ENCODE measurements around the gene THBS2.
"Not testable (repeated sequence)": the region's sequence is repeated elsewhere in the genome, so short reads cannot be mapped to it uniquely, and the experiment has no call there.

The THBS2 gene

GRCh38 chr6:169253337-169254238 is at the start of gene THBS2:
Gene THBS2 (minus strand): TSS chr6:169253846. CDS start chr6:169250784, 3,062 bp downstream.
- peak; percentile 64 for DNase-seq (ENCODE audit: low read depth, low spot score)

GRCh38 chr6:169302716-169303115 is 49.1 kb upstream of the THBS2 start:
- DNase-seq (ENCODE audit: low read depth, low spot score): no peak

- DNase-seq (ENCODE audit: low read depth, low spot score): no peak
Measured at GRCh38 chr6:169302255-169302654, 48.6 kb upstream of the THBS2 start.

- no peak for DNase-seq (ENCODE audit: low read depth, low spot score)
Measured at GRCh38 chr6:169300916-169301315, 47.3 kb upstream of the THBS2 start.

- DNase-seq (ENCODE audit: low read depth, low spot score): not testable (repeated sequence)
Measured at GRCh38 chr6:169298626-169299025, 45.0 kb upstream of the THBS2 start.

- no peak for DNase-seq (ENCODE audit: low read depth, low spot score)
Measured at GRCh38 chr6:169296622-169297021, 43.0 kb upstream of the THBS2 start.

GRCh38 chr6:169296170-169296569 is 42.5 kb upstream of the THBS2 start:
- no peak for DNase-seq (ENCODE audit: low read depth, low spot score)

- DNase-seq (ENCODE audit: low read depth, low spot score): no peak
Measured at GRCh38 chr6:169293196-169293595, 39.5 kb upstream of the THBS2 start.

- DNase-seq (ENCODE audit: low read depth, low spot score): peak; percentile 48
Measured at GRCh38 chr6:169292338-169293124, 38.9 kb upstream of the THBS2 start.

- no peak for DNase-seq (ENCODE audit: low read depth, low spot score)
Measured at GRCh38 chr6:169291646-169292337, 38.1 kb upstream of the THBS2 start.

GRCh38 chr6:169291148-169291547 is 37.5 kb upstream of the THBS2 start:
- no peak for DNase-seq (ENCODE audit: low read depth, low spot score)

- DNase-seq (ENCODE audit: low read depth, low spot score): peak; percentile 49
Measured at GRCh38 chr6:169289619-169290339, 36.1 kb upstream of the THBS2 start.

- DNase-seq (ENCODE audit: low read depth, low spot score): no peak
Measured at GRCh38 chr6:169289257-169289618, 35.6 kb upstream of the THBS2 start.

- no peak for DNase-seq (ENCODE audit: low read depth, low spot score)
Measured at GRCh38 chr6:169288591-169288990, 34.9 kb upstream of the THBS2 start.

- no peak for DNase-seq (ENCODE audit: low read depth, low spot score)
Measured at GRCh38 chr6:169287675-169288074, 34.0 kb upstream of the THBS2 start.

- DNase-seq (ENCODE audit: low read depth, low spot score): no peak
Measured at GRCh38 chr6:169286961-169287360, 33.3 kb upstream of the THBS2 start.

GRCh38 chr6:169285165-169285564 is 31.5 kb upstream of the THBS2 start:
- no peak for DNase-seq (ENCODE audit: low read depth, low spot score)

- no peak for DNase-seq (ENCODE audit: low read depth, low spot score)
Measured at GRCh38 chr6:169283924-169284323, 30.3 kb upstream of the THBS2 start.

GRCh38 chr6:169282043-169282442 is 28.4 kb upstream of the THBS2 start:
- no peak for DNase-seq (ENCODE audit: low read depth, low spot score)

GRCh38 chr6:169277619-169278018 is 24.0 kb upstream of the THBS2 start:
- no peak for DNase-seq (ENCODE audit: low read depth, low spot score)

- no peak for DNase-seq (ENCODE audit: low read depth, low spot score)
Measured at GRCh38 chr6:169274781-169275180, 21.1 kb upstream of the THBS2 start.
